ENCODE results near the gene EHMT1. TPM values are rescaled to one million over a fixed set of nuclear protein-coding genes. Genes with fewer than 3 reads are reported as not detected.

Gene EHMT1
- total RNA-seq, 1 donor from 2014 or later, result 59.9 TPM

- Histone ChIP-seq H3K27me3 (ENCODE audit: control insufficient read depth, insufficient read depth, low read length) (no peaks in the 10 kb centered on the region), H3K36me3 (ENCODE audit: control insufficient read depth, insufficient read depth, low read length) (peaks cover 1% of the 10 kb centered on the region), H3K4me3 (ENCODE audit: low read depth, low read length) (no peak overlapping the region)
- DNase-seq (ENCODE audit: low read depth), result no peak
- TF ChIP-seq, protein P1, sequence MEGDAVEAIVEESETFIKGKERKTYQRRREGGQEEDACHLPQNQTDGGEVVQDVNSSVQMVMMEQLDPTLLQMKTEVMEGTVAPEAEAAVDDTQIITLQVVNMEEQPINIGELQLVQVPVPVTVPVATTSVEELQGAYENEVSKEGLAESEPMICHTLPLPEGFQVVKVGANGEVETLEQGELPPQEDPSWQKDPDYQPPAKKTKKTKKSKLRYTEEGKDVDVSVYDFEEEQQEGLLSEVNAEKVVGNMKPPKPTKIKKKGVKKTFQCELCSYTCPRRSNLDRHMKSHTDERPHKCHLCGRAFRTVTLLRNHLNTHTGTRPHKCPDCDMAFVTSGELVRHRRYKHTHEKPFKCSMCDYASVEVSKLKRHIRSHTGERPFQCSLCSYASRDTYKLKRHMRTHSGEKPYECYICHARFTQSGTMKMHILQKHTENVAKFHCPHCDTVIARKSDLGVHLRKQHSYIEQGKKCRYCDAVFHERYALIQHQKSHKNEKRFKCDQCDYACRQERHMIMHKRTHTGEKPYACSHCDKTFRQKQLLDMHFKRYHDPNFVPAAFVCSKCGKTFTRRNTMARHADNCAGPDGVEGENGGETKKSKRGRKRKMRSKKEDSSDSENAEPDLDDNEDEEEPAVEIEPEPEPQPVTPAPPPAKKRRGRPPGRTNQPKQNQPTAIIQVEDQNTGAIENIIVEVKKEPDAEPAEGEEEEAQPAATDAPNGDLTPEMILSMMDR (IDR thresholded peaks at IDR 0.05; ENCODE audit: insufficient read depth, low read length, poor library complexity, severe bottlenecking), result no peak
These were observed 47.1 kb downstream of the EHMT1 start for GRCh38 chr9:137665697-137666512.

- peaks cover 1% of the 10 kb centered on the region for H3K36me3 ChIP-seq (ENCODE audit: control insufficient read depth, insufficient read depth, low read length)
- no peak overlapping the region for H3K4me3 ChIP-seq (ENCODE audit: low read depth, low read length)
- TF ChIP-seq, protein P1 (IDR thresholded peaks at IDR 0.05; ENCODE audit: insufficient read depth, low read length, poor library complexity, severe bottlenecking), result no peak
- no peaks in the 10 kb centered on the region for H3K27me3 ChIP-seq (ENCODE audit: control insufficient read depth, insufficient read depth, low read length)
- DNase-seq (ENCODE audit: low read depth), result no peak
These were observed 47.7 kb downstream of the EHMT1 start for GRCh38 chr9:137666513-137666822.

GRCh38 chr9:137666955-137667670 lies 48.3 kb downstream of the EHMT1 start:
- Histone ChIP-seq H3K4me3 (ENCODE audit: low read depth, low read length) (no peak overlapping the region), H3K36me3 (ENCODE audit: control insufficient read depth, insufficient read depth, low read length) (peaks cover 1% of the 10 kb centered on the region), H3K27me3 (ENCODE audit: control insufficient read depth, insufficient read depth, low read length) (no peaks in the 10 kb centered on the region)
- no peak for DNase-seq (ENCODE audit: low read depth)
- TF ChIP-seq, protein P1 (IDR thresholded peaks at IDR 0.05; ENCODE audit: insufficient read depth, low read length, poor library complexity, severe bottlenecking), result no peak

GRCh38 chr9:137668203-137668602 lies 49.4 kb downstream of the EHMT1 start:
- peaks cover 1% of the 10 kb centered on the region for H3K36me3 ChIP-seq (ENCODE audit: control insufficient read depth, insufficient read depth, low read length)

DNA sequence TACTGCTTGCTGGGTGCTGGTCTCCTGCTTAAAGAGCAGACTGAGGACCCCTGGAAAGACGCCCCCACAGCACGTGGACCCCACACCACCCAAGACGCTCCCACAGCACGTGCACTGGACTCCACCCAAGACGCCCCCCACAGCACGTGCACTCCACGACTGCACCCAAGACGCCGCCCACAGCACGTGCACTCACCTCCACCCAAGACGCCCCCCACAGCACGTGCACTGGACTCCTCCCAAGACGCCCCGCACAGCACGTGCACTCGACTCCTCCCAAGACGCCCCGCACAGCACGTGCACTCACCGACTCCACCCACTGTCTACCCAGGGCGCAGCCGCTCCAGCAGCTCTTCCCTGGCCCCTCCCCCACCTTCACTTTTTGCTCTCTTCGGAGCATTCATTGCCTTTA lies 50.5 kb downstream of the EHMT1 start:
- peaks cover 1% of the 10 kb centered on the region for H3K36me3 ChIP-seq (ENCODE audit: control insufficient read depth, insufficient read depth, low read length)
- no peaks in the 10 kb centered on the region for H3K27me3 ChIP-seq (ENCODE audit: control insufficient read depth, insufficient read depth, low read length)
- DNase-seq (ENCODE audit: low read depth), result no peak
- TF ChIP-seq, protein P1 (IDR thresholded peaks at IDR 0.05; ENCODE audit: insufficient read depth, low read length, poor library complexity, severe bottlenecking), result no peak
- H3K4me3 ChIP-seq (ENCODE audit: low read depth, low read length), result no peak overlapping the region

More at GRCh38 chr9:137668203-137668602, 49.4 kb downstream of the EHMT1 start:
- H3K4me3 ChIP-seq (ENCODE audit: low read depth, low read length), result no peak overlapping the region
- no peak for DNase-seq (ENCODE audit: low read depth)
- H3K27me3 ChIP-seq (ENCODE audit: control insufficient read depth, insufficient read depth, low read length), result no peaks in the 10 kb centered on the region
- TF ChIP-seq, protein P1 (IDR thresholded peaks at IDR 0.05; ENCODE audit: insufficient read depth, low read length, poor library complexity, severe bottlenecking), result no peak

Measured in kidney epithelial cell (primary cell).